GM18505 (cell line): ENCODE data around the gene ADCY2.
"Not testable (repeated sequence)": the region's sequence is repeated elsewhere in the genome, so short reads cannot be mapped to it uniquely, and the experiment has no call there.

ENCODE experiments used
- ATAC-seq: cut with Tn5 transposase; IDR thresholded peaks from one replicate; pipeline ENCODE4 v1.9.1; 2021; ENCODE audit not compliant: unreplicated experiment
- POLR2A ChIP-seq: IDR thresholded peaks from 4 replicates; pipeline ENCODE4 v1.6.1; 2011; ENCODE audit warnings: borderline replicate concordance; ENCODE audit not compliant: insufficient read depth, insufficient read length; ENCODE audit errors: extremely low read depth

ADCY2 gene

GRCh38 chr5:7410936-7411511 lies 15.1 kb downstream of the ADCY2 start:
- no peak for ATAC-seq
- no peak for TF ChIP-seq POLR2A

DNA sequence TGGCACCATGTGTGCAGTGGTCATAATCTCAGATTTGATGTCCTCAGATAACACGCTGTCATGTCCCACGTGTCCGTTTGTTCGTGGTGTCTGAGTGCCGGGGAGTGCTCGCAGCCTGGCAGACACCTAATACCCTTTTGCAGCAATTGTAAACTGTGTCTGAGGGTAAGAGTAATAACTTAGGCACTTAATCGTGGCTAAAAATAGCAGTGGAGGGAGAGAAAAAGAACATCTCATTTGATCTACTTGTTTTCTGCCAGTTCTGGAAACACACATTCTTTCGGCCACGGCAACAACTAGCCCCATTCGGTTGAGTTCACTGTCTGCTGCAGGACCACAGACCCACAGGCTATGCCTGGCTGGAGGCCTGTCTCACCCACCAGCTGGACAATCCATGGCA lies 16.5 kb downstream of the ADCY2 start:
- TF ChIP-seq POLR2A = no peak
- ATAC-seq = no peak

DNA sequence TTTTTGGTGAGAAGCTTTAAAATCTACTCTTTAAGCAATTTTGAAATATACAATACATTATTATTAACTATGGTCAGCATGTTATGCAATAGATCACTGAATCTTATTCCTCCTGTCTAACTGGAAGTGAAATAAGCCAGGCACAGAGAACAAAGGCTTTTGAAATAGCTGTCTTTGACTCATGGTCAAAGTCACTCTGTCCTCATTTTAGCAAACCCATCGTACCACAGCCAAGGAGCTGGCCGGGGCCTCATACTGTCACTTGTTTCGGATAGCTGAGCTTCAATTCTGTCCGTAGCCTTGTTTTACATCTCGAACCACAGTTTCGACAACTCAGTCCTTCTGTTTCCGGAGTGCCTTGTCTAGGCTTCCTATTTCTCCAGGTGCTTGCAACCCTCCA lies 19.2 kb downstream of the ADCY2 start:
- no peak for ATAC-seq
- no peak for TF ChIP-seq POLR2A

DNA sequence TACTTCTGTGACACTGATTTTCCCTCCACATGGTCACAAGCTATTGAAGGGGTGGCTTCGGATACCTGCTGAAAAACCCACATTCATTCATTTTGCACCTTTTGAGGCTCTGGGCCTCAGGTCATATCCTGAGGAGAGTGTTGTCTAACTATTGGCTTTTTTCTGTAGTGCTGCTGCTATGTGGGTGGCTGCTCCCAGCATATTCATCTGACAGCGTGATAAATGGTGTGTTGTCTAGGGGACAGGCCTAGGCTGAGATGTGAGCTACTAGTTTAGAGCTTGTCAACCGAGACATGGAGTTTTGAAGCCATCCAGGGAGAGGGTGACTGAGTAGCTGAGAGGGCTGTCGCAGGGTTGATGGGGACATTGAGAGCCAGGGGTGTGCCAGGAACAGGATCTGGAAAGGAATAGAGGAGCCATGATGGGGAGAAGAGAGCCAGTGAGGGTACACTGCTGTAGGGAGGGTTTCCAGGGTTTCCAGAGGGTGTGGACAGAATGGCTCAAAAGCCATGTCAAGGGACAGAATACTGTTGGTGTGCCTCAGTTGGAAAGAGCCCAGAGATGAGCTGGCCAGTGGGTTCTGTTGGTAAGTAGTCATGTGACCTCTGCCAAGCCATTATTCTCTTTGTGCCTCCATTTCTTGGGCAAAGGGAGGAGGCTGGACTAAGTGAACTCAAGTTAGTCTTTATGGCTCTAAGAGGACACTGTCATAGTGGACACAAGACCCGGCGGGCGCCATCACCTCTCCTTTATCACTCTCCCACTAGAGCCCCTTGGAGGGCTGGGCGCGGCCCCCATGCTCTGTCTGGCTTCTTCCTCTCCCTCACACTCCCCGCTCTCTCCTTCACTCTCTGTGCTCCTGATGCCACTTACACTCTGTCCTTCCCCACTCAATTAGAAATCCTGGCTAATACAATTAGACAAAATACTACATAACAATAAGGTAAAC lies 19.9 kb downstream of the ADCY2 start:
- ATAC-seq = no peak
- no peak for TF ChIP-seq POLR2A

- ATAC-seq = no peak
- TF ChIP-seq POLR2A = no peak
Observed at GRCh38 chr5:7418276-7418675, 22.3 kb downstream of the ADCY2 start.

DNA sequence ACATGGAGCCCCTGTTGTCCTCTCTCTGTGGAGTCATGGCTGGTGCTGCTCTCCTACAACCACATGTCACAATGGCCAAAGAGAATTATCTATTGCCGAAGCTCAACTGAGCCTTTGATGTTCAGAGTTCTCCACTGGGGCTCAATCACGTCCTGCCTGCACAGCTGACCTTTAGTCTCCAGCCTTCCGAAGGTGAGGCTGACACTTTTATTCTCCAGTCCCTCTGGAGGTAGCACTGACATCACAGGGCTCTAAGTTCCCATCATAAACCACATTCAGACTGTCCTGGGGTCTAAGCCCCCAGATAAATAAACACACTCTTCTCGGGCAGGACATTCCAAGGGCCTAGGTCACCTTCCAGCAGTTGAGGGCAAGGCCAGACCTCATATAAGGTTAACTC lies 23.4 kb downstream of the ADCY2 start:
- no peak for ATAC-seq
- TF ChIP-seq POLR2A = no peak

GRCh38 chr5:7419846-7420245 lies 23.9 kb downstream of the ADCY2 start:
- TF ChIP-seq POLR2A = no peak
- ATAC-seq = no peak

- no peak for ATAC-seq
- TF ChIP-seq POLR2A = no peak
Observed at GRCh38 chr5:7420510-7421280, 24.8 kb downstream of the ADCY2 start.

DNA sequence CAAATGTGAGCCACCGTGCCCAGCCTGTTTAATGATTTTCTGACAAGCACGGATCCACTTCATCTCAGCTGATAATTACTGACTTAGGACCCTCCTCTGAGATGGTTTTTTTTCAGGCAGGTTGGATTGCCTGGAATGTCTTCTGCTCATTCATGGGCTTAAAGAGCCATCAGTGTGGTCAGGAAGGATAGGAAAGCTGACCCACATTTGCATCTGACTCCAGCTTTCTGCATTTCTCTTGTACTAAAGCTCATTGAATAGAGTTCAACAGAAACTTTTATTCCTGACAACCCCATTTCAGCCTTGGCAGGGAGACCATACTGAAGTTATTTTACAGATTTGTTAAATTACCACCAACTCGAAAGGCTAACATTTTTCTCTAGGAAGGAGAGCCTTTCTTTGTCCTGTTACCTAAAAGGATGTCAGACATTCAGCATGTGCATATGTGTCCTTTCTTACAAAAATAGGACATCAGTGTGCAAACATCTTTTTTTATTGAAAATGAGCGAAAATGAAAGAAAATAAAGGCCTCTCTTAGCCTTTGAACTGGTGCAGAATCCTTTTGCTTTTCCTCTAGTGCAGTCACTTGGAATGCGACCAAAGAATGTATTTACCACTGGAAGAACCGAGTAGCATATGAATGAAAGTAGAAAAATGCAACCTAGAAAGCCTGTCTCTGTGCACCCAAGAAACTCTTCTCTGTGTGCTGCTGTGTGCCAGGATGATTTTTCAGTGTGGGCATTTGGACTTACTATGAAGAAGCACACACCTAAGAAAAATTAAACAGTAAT lies 26.6 kb downstream of the ADCY2 start:
- no peak for ATAC-seq
- TF ChIP-seq POLR2A = no peak

DNA sequence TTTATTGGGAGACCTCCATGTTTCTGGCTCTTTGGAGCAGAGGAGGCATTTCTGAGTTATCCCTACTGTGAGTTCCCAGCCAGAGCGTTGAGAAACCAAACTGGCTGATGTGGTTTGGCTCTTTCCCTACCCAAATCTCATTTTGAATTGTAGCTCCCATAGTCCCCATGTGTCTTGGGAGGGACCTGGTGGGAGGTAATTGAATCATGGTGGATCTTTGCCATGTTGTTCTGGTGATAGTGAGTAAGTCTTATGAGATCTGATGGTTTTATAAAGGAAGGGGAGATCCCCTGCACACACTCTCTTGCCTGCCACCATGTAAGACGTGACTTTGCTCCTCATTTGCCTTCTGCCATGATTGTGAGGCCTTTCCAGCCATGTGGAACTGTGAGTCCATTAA lies 27.3 kb downstream of the ADCY2 start:
- ATAC-seq = not testable (repeated sequence)

GRCh38 chr5:7425830-7426229 lies 29.9 kb downstream of the ADCY2 start:
- ATAC-seq = no peak
- no peak for TF ChIP-seq POLR2A

DNA sequence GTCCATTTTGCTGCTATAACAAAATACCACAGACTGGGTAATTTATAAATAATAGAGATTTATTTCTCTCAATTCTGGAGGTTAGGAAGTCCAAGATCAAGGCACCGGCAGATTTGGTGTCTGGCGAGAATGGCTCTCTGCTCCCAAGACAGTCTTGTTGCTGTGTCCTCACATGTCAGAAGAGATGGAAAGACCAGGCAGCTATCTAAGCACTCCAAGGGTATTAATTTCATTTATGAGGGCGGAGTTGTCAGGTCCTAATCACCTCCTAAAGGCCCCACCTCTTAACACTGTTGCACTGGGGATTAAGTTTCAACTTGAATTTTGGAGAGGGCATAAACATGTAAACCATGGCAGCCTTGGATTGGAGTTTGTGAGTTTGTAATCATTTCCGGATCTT lies 30.3 kb downstream of the ADCY2 start:
- ATAC-seq = no peak
- no peak for TF ChIP-seq POLR2A

GRCh38 chr5:7434914-7435313 lies 39.0 kb downstream of the ADCY2 start:
- ATAC-seq = no peak
- no peak for TF ChIP-seq POLR2A
